ENCODE results near the gene ATP2B2. TPM values are rescaled to one million over a fixed set of nuclear protein-coding genes. Genes with fewer than 3 reads are reported as not detected.
A peak's percentile ranks its signal among the peaks of the same experiment; 100 is the strongest.

The ATP2B2 gene
- total and polyA plus RNA-seq, 2 experiments from 2014 or later: 0.42 to 0.63 TPM

GRCh38 chr3:10396931-10397330, 108.5 kb downstream of the ATP2B2 start:
- H4K20me1 ChIP-seq (replicated peaks; ENCODE audit: insufficient read depth): no peaks in the 10 kb centered on the region
- H3K4me1 Mint-ChIP-seq: peaks cover 41% of the 10 kb centered on the region
- H3K36me3 Mint-ChIP-seq (ENCODE audit: low read depth): no peaks in the 10 kb centered on the region; the same call in 2 of the 3 replicates
- no peaks in the 10 kb centered on the region for H3K79me2 ChIP-seq (replicated peaks; ENCODE audit: insufficient read depth)
- no peaks in the 10 kb centered on the region for H3K36me3 ChIP-seq (ENCODE audit: insufficient read depth)
- no peak overlapping the region for H3K4me2 ChIP-seq
- ATAC-seq (no peak), DNase-seq (ENCODE audit: low spot score) (no peak)
- TF ChIP-seq JUNB (IDR thresholded peaks at IDR 0.05; ENCODE audit: unreplicated experiment) (no peak), EZH2phosphoT487 (IDR thresholded peaks at IDR 0.05; ENCODE audit: unreplicated experiment) (no peak), EZH2 (IDR thresholded peaks at IDR 0.05; ENCODE audit: low read depth, unreplicated experiment) (no peak), NANOG (IDR thresholded peaks at IDR 0.05; ENCODE audit: borderline replicate concordance) (no peak)
- no peaks in the 10 kb centered on the region for H3K9me2 ChIP-seq (ENCODE audit: insufficient read depth)
- H2AFZ ChIP-seq: no peak overlapping the region
- H3K4me1 ChIP-seq (ENCODE audit: insufficient read depth): peaks cover 20% of the 10 kb centered on the region; the same call in 1 of the 2 replicates
- no peak overlapping the region for H3K4me3 Mint-ChIP-seq
- peaks cover 12% of the 10 kb centered on the region for H3K27me3 Mint-ChIP-seq (ENCODE audit: insufficient read depth, low read depth, poor library complexity)
- no peaks in the 10 kb centered on the region for H3K27me3 ChIP-seq (ENCODE audit: insufficient read depth)
- H3K27ac ChIP-seq (ENCODE audit: low read depth): no peak overlapping the region
- H3F3A ChIP-seq (replicated peaks; ENCODE audit: low read depth): no peaks in the 10 kb centered on the region
- no peak overlapping the region for H3K4me3 ChIP-seq
- 0 out of 2 replicates have a peak overlapping the region, but pooled peaks have one; percentile 9 for H3K27ac Mint-ChIP-seq
- H3K9me3 Mint-ChIP-seq: no peaks in the 10 kb centered on the region

GRCh38 chr3:10396083-10396482, 109.3 kb downstream of the ATP2B2 start:
- H3K4me3 ChIP-seq: no peak overlapping the region
- peak overlapping the region; percentile 50; the same call in 1 of the 2 replicates for H3K27ac Mint-ChIP-seq
- no peak overlapping the region; the same call in 2 of the 3 replicates for H3K4me3 Mint-ChIP-seq
- no peak for TF ChIP-seq EZH2 (IDR thresholded peaks at IDR 0.05; ENCODE audit: low read depth, unreplicated experiment)
- TF ChIP-seq ZNF114 (CRISPR knock-in tag; IDR thresholded peaks at IDR 0.05): no peak
- TF ChIP-seq NANOG (IDR thresholded peaks at IDR 0.05; ENCODE audit: borderline replicate concordance): no peak
- no peak for TF ChIP-seq ETS1 (IDR thresholded peaks at IDR 0.05)
- TF ChIP-seq STAT1 (IDR thresholded peaks at IDR 0.05; ENCODE audit: unreplicated experiment): no peak
- TF ChIP-seq CTCF (conservative IDR thresholded peaks at IDR 0.05; ENCODE audit: low read depth in 2 of 2): no peak
- TF ChIP-seq POLR2AphosphoS5 (IDR thresholded peaks at IDR 0.05; ENCODE audit: low read depth): no peak
- TF ChIP-seq ZNF462 (CRISPR knock-in tag; IDR thresholded peaks at IDR 0.05): no peak
- no peak for TF ChIP-seq EZH2phosphoT487 (IDR thresholded peaks at IDR 0.05; ENCODE audit: unreplicated experiment)
- TF ChIP-seq ZNF331 (CRISPR knock-in tag; IDR thresholded peaks at IDR 0.05; ENCODE audit: low read depth): no peak

More at GRCh38 chr3:10396083-10396482, 109.3 kb downstream of the ATP2B2 start:
- no peaks in the 10 kb centered on the region for H3K36me3 ChIP-seq (ENCODE audit: insufficient read depth)
- ATAC-seq: no peak
- H3K4me1 ChIP-seq (ENCODE audit: insufficient read depth): peaks cover 20% of the 10 kb centered on the region; the same call in 1 of the 2 replicates
- no peak overlapping the region for H3K4me2 ChIP-seq
- no peaks in the 10 kb centered on the region for H3K27me3 ChIP-seq (ENCODE audit: insufficient read depth)
- H3K27ac ChIP-seq (ENCODE audit: low read depth): no peak overlapping the region
- Mint-ChIP-seq H3K36me3 (ENCODE audit: low read depth) (no peaks in the 10 kb centered on the region; the same call in 2 of the 3 replicates), H3K4me1 (peaks cover 42% of the 10 kb centered on the region), H3K27me3 (ENCODE audit: insufficient read depth, low read depth, poor library complexity) (peaks cover 13% of the 10 kb centered on the region), H3K9me3 (no peaks in the 10 kb centered on the region)
- H4K20me1 ChIP-seq (replicated peaks; ENCODE audit: insufficient read depth): no peaks in the 10 kb centered on the region
- H3K79me2 ChIP-seq (replicated peaks; ENCODE audit: insufficient read depth): no peaks in the 10 kb centered on the region
- H2AFZ ChIP-seq: no peak overlapping the region
- no peak for DNase-seq (ENCODE audit: low spot score)
- H3F3A ChIP-seq (replicated peaks; ENCODE audit: low read depth): no peaks in the 10 kb centered on the region
- H3K9me2 ChIP-seq (ENCODE audit: insufficient read depth): no peaks in the 10 kb centered on the region

Data from GM23338 (cell line).